Measurements from ENCODE around the gene KCNIP3.

GRCh38 chr2:95362486-95362885 is 65.3 kb downstream of the KCNIP3 start:
- TF ChIP-seq CTCF (IDR thresholded peaks at IDR 0.05) (no peak), POLR2AphosphoS5 (IDR thresholded peaks at IDR 0.05; ENCODE audit: insufficient read depth in 1 of 2, low read depth in 1 of 2) (no peak), POLR2A (IDR thresholded peaks at IDR 0.05) (no peak)

Data from vagina (tissue), 2 donors.